SU-DHL-6 (cell line): ENCODE measurements around the gene CADPS.
A peak's percentile ranks its signal among the peaks of the same experiment; 100 is the strongest.

ENCODE experiments used
- H2AFZ ChIP-seq: fragments of 200-600 bp; sonication (generic); 2 replicates; pipeline ENCODE4 v1.6.1; 2014; ENCODE audit warnings: low read depth, mild to moderate bottlenecking, moderate library complexity, mixed read lengths, antibody characterized with exemption, low read length; ENCODE audit not compliant: severe bottlenecking
- H3F3A ChIP-seq: fragments of 200-600 bp; shearing (Covaris generic); 2 replicates; pipeline ENCODE4 v1.6.0; 2016; ENCODE audit warnings: antibody characterized with exemption, mild to moderate bottlenecking; ENCODE audit not compliant: insufficient read depth
- H3K27ac ChIP-seq: fragments of 200-600 bp; sonication (generic); 2 replicates; pipeline ENCODE4 v1.5.1; 2016; ENCODE audit warnings: low read depth, mild to moderate bottlenecking, low read length, moderate library complexity, mixed read lengths
- H3K27me3 ChIP-seq: fragments of 200-600 bp; sonication (generic), shearing (Covaris generic); 2 replicates; pipeline ENCODE4 v1.6.0; 2014; ENCODE audit warnings: mild to moderate bottlenecking, low read length
- H3K36me3 ChIP-seq: fragments of 200-600 bp; sonication (generic); 2 replicates; pipeline ENCODE4 v1.6.1; 2014; ENCODE audit warnings: mild to moderate bottlenecking, low read length, mixed read lengths
- H3K4me2 ChIP-seq: fragments of 300-600, 200-600 bp; shearing (Covaris generic), sonication (generic); 2 replicates; pipeline ENCODE4 v1.6.0; 2014; ENCODE audit warnings: low read length, low read depth, mild to moderate bottlenecking; ENCODE audit not compliant: poor library complexity, severe bottlenecking
- H3K4me3 ChIP-seq: fragments of 200-600 bp; sonication (generic); 2 replicates; pipeline ENCODE4 v1.5.1; 2014; ENCODE audit warnings: antibody characterized with exemption, low read length, mild to moderate bottlenecking, mixed read lengths; ENCODE audit not compliant: insufficient read depth, poor library complexity, severe bottlenecking
- H3K79me2 ChIP-seq: fragments of 200-600 bp; sonication (generic); 2 replicates; pipeline ENCODE4 v1.6.1; 2014; ENCODE audit warnings: mild to moderate bottlenecking, low read length, moderate library complexity; ENCODE audit not compliant: insufficient read depth
- H3K9ac ChIP-seq: fragments of 200-600 bp; sonication (generic); 2 replicates; pipeline ENCODE4 v1.7.0; 2014; ENCODE audit warnings: mild to moderate bottlenecking, low read length
- H3K9me2 ChIP-seq: fragments of 200-600 bp; sonication (generic); replicated peaks from 2 replicates; pipeline ENCODE4 v1.6.1; 2014; ENCODE audit warnings: low read length; ENCODE audit not compliant: insufficient read depth
- H3K9me3 ChIP-seq: fragments of 200-600 bp; sonication (generic); 2 replicates; pipeline ENCODE4 v1.6.1; 2014; ENCODE audit warnings: low read length, mixed read lengths; ENCODE audit not compliant: insufficient read depth
- H4K20me1 ChIP-seq: fragments of 200-600 bp; sonication (generic); 2 replicates; pipeline ENCODE4 v1.6.1; 2014; ENCODE audit warnings: low read depth, mild to moderate bottlenecking, antibody characterized with exemption, low read length, moderate library complexity, mixed read lengths
- CTCF ChIP-seq: fragments of 200-600 bp; sonication (generic); IDR thresholded peaks from one replicate; pipeline ENCODE4 v1.5.1; 2017; ENCODE audit warnings: antibody characterized with exemption, mild to moderate bottlenecking, low read length, moderate library complexity; ENCODE audit not compliant: insufficient read depth, poor library complexity, severe bottlenecking
- EZH2phosphoT487 ChIP-seq: fragments of 200-600 bp; sonication (generic), shearing (Covaris generic); conservative IDR thresholded peaks from 2 replicates; pipeline ENCODE4 v1.6.1; 2018; ENCODE audit warnings: mild to moderate bottlenecking, antibody characterized with exemption, low read length, moderate library complexity, mixed read lengths

Gene CADPS

GRCh38 chr3:62724503-62724902 is 150.7 kb downstream of the CADPS start:
- Histone ChIP-seq H3F3A (no peaks in the 10 kb centered on the region), H3K4me3 (no peak overlapping the region), H3K9me2 (no peaks in the 10 kb centered on the region), H3K4me2 (peak overlapping the region; percentile 53), H3K9ac (peak overlapping the region; percentile 35), H3K27ac (peak overlapping the region; percentile 51), H3K79me2 (no peaks in the 10 kb centered on the region), H3K9me3 (no peaks in the 10 kb centered on the region), H3K27me3 (no peaks in the 10 kb centered on the region), H4K20me1 (no peaks in the 10 kb centered on the region), H3K36me3 (no peaks in the 10 kb centered on the region), H2AFZ (no peak overlapping the region)
- TF ChIP-seq CTCF (no peak), EZH2phosphoT487 (no peak)

GRCh38 chr3:62723914-62724217 is 151.3 kb downstream of the CADPS start:
- no peaks in the 10 kb centered on the region for H4K20me1 ChIP-seq
- TF ChIP-seq CTCF, result no peak
- H2AFZ ChIP-seq, result no peak overlapping the region
- H3K79me2 ChIP-seq, result no peaks in the 10 kb centered on the region
- H3F3A ChIP-seq, result no peaks in the 10 kb centered on the region
- H3K36me3 ChIP-seq, result no peaks in the 10 kb centered on the region
- H3K9me3 ChIP-seq, result no peaks in the 10 kb centered on the region
- no peaks in the 10 kb centered on the region for H3K9me2 ChIP-seq
- peak overlapping the region; percentile 35 for H3K9ac ChIP-seq
- no peaks in the 10 kb centered on the region for H3K27me3 ChIP-seq
- H3K4me3 ChIP-seq, result peak overlapping the region; percentile 22
- peak overlapping the region; percentile 53 for H3K4me2 ChIP-seq
- H3K27ac ChIP-seq, result peak overlapping the region; percentile 51

- H3K9me2 ChIP-seq, result no peaks in the 10 kb centered on the region
- H4K20me1 ChIP-seq, result no peaks in the 10 kb centered on the region
- peak overlapping the region; percentile 53 for H3K4me2 ChIP-seq
- peak overlapping the region; percentile 35 for H3K9ac ChIP-seq
- no peak overlapping the region for H3K4me3 ChIP-seq
- no peaks in the 10 kb centered on the region for H3K9me3 ChIP-seq
- TF ChIP-seq CTCF, result no peak
- no peak for TF ChIP-seq EZH2phosphoT487
- H3K79me2 ChIP-seq, result no peaks in the 10 kb centered on the region
- H2AFZ ChIP-seq, result no peak overlapping the region
- no peaks in the 10 kb centered on the region for H3K27me3 ChIP-seq
- no peaks in the 10 kb centered on the region for H3K36me3 ChIP-seq
- H3K27ac ChIP-seq, result peak overlapping the region; percentile 51
- H3F3A ChIP-seq, result no peaks in the 10 kb centered on the region
These were observed 151.9 kb downstream of the CADPS start for GRCh38 chr3:62723166-62723913.
